DMS53 (cell line): Measurements from ENCODE around the gene DCLRE1C.
"Not testable (repeated sequence)": the region's sequence is repeated elsewhere in the genome, so short reads cannot be mapped to it uniquely, and the experiment has no call there.

Experiments
- DNase-seq: peaks from one replicate; lab custom pipeline; 2025; lab: John Stamatoyannopoulos, UW

Gene DCLRE1C

GRCh38 chr10:14945108-14945507 lies 8.8 kb downstream of the DCLRE1C start:
- no peak for DNase-seq

- not testable (repeated sequence) for DNase-seq
Observed at GRCh38 chr10:14942950-14943338, 11.0 kb downstream of the DCLRE1C start.

- not testable (repeated sequence) for DNase-seq
Observed at GRCh38 chr10:14942147-14942949, 11.5 kb downstream of the DCLRE1C start.

GRCh38 chr10:14938971-14939370 lies 14.9 kb downstream of the DCLRE1C start:
- not testable (repeated sequence) for DNase-seq

- no peak for DNase-seq
Observed at GRCh38 chr10:14936584-14936983, 17.3 kb downstream of the DCLRE1C start.

- DNase-seq: no peak
Observed at GRCh38 chr10:14930610-14931009, 23.3 kb downstream of the DCLRE1C start.

GRCh38 chr10:14926722-14927416 lies 27.0 kb downstream of the DCLRE1C start:
- DNase-seq: peak; percentile 55

- DNase-seq: peak; percentile 99
Observed at GRCh38 chr10:14926061-14926470, 27.8 kb downstream of the DCLRE1C start.

- DNase-seq: no peak
Observed at GRCh38 chr10:14925268-14925667, 28.6 kb downstream of the DCLRE1C start.

GRCh38 chr10:14924013-14924412 lies 29.9 kb downstream of the DCLRE1C start:
- DNase-seq: peak; percentile 52

GRCh38 chr10:14918964-14919363 lies 34.9 kb downstream of the DCLRE1C start:
- no peak for DNase-seq

GRCh38 chr10:14917827-14918226 lies 36.1 kb downstream of the DCLRE1C start:
- no peak for DNase-seq

- no peak for DNase-seq
Observed at GRCh38 chr10:14916600-14916999, 37.3 kb downstream of the DCLRE1C start.

GRCh38 chr10:14911801-14912200 lies 42.1 kb downstream of the DCLRE1C start:
- no peak for DNase-seq

GRCh38 chr10:14910953-14911352 lies 42.9 kb downstream of the DCLRE1C start:
- DNase-seq: no peak

GRCh38 chr10:14909101-14909500 lies 44.8 kb downstream of the DCLRE1C start:
- no peak for DNase-seq

- not testable (repeated sequence) for DNase-seq
Observed at GRCh38 chr10:14907591-14907990, 46.3 kb downstream of the DCLRE1C start.

GRCh38 chr10:14906765-14907164 lies 47.1 kb downstream of the DCLRE1C start:
- no peak for DNase-seq

- no peak for DNase-seq
Observed at GRCh38 chr10:14905890-14906289, 48.0 kb downstream of the DCLRE1C start.

- no peak for DNase-seq
Observed at GRCh38 chr10:14904864-14905263, 49.0 kb downstream of the DCLRE1C start.

GRCh38 chr10:14904316-14904732 lies 49.6 kb downstream of the DCLRE1C start:
- DNase-seq: peak; percentile 79

GRCh38 chr10:14891151-14891550 lies 62.7 kb downstream of the DCLRE1C start:
- no peak for DNase-seq

GRCh38 chr10:14889318-14889717 lies 64.6 kb downstream of the DCLRE1C start:
- peak; percentile 24 for DNase-seq
